GM18870 (cell line): ENCODE results near the gene TMEM123.

Experiments used
- ATAC-seq: cut with Tn5 transposase; IDR thresholded peaks from one replicate; pipeline ENCODE4 v1.9.1; 2021; ENCODE audit warnings: moderate library complexity; ENCODE audit not compliant: unreplicated experiment

Gene TMEM123

GRCh38 chr11:102367364-102367763 is 85.2 kb downstream of the TMEM123 start:
- ATAC-seq = no peak

GRCh38 chr11:102364991-102365390 is 87.6 kb downstream of the TMEM123 start:
- no peak for ATAC-seq

- peak; percentile 83 for ATAC-seq
These were observed 91.2 kb downstream of the TMEM123 start for GRCh38 chr11:102361086-102362031.

- no peak for ATAC-seq
These were observed 91.9 kb downstream of the TMEM123 start for GRCh38 chr11:102360681-102361080.

- ATAC-seq = no peak
These were observed 93.2 kb downstream of the TMEM123 start for GRCh38 chr11:102359372-102359771.

- no peak for ATAC-seq
These were observed 95.4 kb downstream of the TMEM123 start for GRCh38 chr11:102357116-102357515.

GRCh38 chr11:102347462-102348370 is 104.8 kb downstream of the TMEM123 start:
- ATAC-seq = peak; percentile 22

- ATAC-seq = peak; percentile 50
These were observed 105.7 kb downstream of the TMEM123 start, which contains the start of gene BIRC2 for GRCh38 chr11:102346748-102347461. TSS of gene BIRC2 (plus strand) at chr11:102347214. CDS start at chr11:102349855, 2,641 bp downstream.

GRCh38 chr11:102346456-102346747 is 106.2 kb downstream of the TMEM123 start:
- ATAC-seq = no peak
